Measurements from ENCODE around the gene TCOF1. TPM values are rescaled to one million over a fixed set of nuclear protein-coding genes. Genes with fewer than 3 reads are reported as not detected.

The TCOF1 gene
- total RNA-seq, 1 experiment from 2014 or later = 32.9 TPM

DNA sequence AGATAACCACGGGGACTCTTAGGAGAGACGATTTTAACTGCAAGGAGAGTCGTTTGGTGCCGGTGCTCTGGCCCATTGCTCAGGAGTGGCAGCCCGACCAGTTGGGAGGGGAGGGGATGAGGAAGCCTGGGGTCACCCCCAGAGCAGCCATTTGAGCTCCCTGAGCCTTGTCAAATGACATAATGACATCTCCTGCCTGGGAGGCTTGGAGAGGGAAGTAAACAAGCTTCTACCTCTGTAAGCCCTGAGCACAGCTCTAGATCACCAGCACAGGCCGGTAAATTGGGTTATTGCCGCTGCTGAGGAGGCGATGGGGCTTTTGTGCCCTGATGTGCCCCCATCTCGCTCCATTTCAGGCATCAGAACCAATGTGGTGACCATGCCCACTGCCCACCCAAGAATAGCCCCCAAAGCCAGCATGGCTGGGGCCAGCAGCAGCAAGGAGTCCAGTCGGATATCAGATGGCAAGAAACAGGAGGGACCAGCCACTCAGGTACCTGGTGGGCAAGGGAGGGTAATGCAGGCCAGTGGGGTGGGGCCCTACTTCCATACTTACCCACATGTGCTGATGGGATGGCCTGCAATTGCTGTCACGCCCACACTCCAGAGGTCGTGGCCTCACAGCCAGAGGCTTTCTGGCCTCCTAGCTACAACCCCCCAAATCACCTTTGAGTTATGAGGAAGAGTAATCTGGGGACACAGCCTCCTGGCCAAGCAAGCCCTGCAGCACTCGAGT lies 32.2 kb downstream of the TCOF1 start:
- DNase-seq (ENCODE audit: low spot score) = no peak

- DNase-seq (ENCODE audit: low spot score) = no peak
Observed at GRCh38 chr5:150391064-150391834, 33.8 kb downstream of the TCOF1 start.

- no peak for DNase-seq (ENCODE audit: low spot score)
Observed at GRCh38 chr5:150391986-150392385, 34.5 kb downstream of the TCOF1 start.

- DNase-seq (ENCODE audit: low spot score) = no peak
Observed at GRCh38 chr5:150392680-150393079, 35.2 kb downstream of the TCOF1 start.

DNA sequence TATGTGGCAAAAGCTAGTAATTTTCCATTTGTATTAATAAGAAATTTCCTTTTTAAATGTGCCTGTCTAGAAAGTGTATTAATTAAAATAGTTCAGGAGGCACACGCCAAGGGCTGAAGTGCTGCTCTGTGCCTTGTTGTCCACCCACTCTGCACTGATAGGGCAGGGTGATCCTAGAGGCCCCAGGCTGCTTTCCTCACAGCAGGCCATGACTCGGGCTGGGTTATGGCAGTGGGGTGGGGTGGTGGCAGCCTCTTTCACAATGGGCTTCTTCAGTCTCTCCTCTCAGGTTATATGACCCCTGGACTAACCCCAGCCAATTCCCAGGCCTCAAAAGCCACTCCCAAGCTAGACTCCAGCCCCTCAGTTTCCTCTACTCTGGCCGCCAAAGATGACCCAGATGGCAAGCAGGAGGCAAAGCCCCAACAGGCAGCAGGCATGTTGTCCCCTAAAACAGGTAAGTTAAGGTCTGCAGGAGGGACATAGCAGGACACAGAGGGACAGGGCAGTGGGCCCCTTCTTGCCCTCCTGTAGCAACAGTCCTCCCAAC lies 35.7 kb downstream of the TCOF1 start:
- DNase-seq (ENCODE audit: low spot score) = no peak

GRCh38 chr5:150394131-150394530 lies 36.6 kb downstream of the TCOF1 start:
- no peak for DNase-seq (ENCODE audit: low spot score)

- no peak for DNase-seq (ENCODE audit: low spot score)
Observed at GRCh38 chr5:150394912-150395687, 37.6 kb downstream of the TCOF1 start.

DNA sequence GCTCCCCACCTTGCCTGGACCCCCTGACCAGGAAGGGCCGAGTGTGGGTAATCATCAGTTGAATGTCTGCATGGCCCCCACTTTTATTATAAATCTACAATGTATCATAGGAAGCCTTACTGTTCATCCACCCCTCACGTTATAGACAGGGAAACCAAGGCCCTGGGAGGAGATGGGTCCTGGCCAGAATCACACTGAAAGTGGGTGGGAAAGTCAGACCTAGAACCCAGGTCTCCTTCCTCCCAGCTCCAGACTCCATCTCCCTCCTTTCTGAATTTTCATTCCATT lies 38.1 kb downstream of the TCOF1 start:
- DNase-seq (ENCODE audit: low spot score) = no peak

DNA sequence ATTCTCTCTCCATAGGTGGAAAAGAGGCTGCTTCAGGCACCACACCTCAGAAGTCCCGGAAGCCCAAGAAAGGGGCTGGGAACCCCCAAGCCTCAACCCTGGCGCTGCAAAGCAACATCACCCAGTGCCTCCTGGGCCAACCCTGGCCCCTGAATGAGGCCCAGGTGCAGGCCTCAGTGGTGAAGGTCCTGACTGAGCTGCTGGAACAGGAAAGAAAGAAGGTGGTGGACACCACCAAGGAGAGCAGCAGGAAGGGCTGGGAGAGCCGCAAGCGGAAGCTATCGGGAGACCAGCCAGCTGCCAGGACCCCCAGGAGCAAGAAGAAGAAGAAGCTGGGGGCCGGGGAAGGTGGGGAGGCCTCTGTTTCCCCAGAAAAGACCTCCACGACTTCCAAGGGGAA lies 38.8 kb downstream of the TCOF1 start:
- no peak for DNase-seq (ENCODE audit: low spot score)

- DNase-seq (ENCODE audit: low spot score) = no peak
Observed at GRCh38 chr5:150397146-150397781, 39.8 kb downstream of the TCOF1 start.

DNA sequence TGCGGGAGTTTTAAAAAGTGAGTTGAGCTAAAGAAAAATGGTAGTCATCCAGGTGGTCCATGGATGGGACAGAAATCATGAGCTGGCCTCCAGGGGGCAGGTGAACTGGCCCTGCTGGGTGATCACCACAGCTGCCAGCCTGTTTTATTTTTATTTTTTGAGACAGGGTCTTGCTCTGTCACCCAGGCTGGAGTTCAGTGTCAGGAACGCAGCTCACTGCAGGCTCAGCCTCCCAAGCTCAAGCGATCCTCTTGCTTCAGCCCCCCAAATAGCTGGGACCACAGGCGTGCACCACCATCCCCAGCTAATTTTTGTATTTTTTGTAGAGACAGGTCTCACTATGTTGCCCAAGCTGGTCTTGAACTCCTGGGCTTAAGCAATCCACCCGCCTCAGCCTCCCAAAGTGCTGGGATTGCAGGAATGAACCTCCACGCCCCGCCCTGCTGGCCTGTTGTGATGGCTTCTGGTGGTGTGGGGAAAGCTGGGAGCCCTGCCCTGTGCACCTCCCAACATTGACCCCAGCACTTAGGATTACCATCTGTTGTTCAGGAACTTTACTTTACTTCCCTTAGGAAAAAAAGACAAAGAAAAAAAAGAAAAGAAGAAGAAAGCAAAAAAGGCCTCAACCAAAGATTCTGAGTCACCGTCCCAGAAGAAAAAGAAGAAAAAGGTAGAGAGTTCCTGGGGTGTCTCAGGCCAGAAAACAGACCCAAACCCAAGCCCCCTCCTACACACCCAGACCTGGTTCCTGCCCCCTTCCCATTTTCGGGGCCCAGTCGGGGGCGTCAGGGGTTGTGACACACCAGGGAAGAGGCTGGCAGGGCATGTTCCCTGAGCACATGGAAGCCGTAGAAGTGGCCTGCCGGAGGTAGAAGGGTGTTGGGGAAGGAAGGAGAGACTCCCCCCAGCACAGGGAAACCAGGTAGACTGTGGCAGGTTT lies 40.6 kb downstream of the TCOF1 start:
- no peak for DNase-seq (ENCODE audit: low spot score)

DNA sequence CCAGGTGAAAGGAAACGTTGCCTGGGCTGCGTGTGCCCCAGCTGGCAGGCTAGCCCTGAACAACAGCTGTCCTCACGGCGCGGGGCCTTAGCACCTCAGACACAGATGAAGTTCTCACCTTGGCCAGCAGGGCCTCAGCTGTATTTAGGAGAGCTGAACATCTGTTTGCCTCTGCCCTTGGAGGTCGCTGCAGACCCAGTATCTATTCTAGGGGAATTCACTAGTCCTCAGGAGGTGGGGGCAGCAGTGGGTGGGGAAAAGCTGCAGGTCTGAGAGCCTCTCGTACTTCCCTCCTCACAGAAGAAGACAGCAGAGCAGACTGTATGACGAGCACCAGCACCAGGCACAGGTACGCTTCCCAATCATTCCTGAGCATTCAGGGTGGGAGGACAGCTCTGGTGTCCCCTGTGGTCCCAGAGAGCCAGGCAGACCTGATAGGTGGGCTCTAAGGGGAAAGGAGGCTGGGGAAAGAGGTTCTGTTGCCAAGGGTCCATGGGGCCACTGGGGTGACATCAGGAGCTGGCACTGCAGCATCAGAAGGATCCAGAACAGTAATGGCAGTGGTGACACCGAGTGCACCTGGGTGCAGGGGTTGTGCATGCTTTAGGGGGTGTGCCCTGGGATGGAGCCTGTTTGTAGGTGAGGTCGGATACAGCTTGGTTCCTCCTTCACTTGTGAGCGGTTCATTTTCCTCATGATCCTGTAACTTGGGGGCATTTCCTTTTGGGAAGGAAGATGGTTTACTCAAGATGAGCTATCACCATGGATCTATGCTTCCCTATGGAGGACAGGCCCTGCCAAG lies 41.4 kb downstream of the TCOF1 start:
- DNase-seq (ENCODE audit: low spot score) = no peak

DNA sequence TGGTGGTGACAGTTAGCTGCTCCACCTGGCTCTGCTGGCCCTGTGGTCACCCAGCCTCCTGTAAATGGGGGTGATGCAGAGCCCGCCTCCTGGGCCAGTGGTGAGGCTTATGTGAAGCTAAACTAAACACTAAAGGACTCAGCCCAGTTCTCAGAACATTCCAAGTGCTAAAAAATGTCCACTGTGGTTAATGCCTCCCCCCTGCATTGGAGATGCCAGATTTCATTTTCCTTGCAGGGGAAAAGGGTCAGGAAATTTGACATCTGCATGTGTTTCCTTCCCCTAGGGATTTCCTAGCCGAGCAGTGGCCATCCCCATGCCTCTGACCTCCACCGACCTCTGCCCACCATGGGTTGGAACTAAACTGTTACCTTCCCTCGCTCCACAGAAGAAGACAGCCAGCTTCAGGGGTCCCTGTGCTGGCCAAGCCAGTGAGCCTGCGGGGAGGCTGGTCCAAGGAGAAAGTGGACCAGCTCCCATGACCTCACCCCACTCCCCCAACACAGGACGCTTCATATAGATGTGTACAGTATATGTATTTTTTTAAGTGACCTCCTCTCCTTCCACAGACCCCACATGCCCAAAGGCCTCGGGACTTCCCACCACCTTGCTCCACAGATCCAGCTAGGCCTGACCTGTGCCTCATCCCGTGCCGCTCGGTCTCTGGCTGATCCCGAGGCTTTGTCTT lies 42.2 kb downstream of the TCOF1 start:
- DNase-seq (ENCODE audit: low spot score) = no peak

DNA sequence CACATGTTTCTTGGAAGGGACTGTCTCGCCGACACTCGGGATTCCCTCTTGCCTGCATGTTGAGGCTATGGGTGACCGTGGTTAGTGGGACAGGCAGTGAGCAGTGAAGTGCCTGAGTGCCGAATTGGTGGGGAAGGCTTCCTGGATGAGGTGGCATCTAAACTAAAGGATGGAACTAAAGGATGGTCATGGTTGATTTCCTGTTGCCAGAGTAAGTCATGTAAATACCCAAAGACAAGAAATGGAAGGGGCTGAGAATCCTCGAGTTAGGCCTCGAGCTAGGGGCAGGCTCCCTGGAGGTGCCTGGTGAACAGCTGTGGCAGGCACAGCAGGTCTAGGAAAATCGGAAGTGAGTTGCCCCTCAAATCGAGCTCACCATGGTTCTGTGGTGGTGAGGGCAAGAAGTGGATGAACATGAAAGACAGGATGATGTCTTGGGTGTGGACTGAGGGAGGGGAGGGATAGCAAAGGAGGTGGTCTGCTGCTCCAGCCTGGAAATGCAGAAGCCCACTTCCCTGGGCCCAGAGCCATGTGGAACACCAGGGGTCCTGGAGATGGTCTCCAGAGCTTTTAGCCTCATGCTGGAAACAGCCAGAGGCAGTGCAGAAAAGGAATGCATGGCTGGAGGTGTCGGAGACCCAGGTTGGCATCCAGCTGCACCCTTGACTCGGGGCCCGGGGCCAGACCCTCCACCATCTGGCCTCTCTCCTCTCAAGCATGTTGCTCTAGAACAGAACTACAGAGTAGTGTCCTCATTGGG lies 43.0 kb downstream of the TCOF1 start:
- no peak for DNase-seq (ENCODE audit: low spot score)

DNA sequence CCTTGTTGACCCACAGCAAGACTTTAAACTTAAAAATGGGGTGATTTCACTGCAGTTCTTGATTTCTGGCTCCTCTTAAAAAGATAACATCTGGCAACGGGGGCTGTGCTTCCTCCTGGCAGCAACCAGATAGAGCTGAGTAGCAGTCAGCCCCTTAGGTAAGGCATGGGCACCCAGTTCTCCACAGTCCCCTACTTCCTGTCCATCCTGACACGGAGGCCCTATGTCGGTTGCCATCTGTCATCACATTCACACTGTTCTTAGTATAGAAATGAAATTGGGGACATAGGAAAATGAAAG lies 43.5 kb downstream of the TCOF1 start:
- DNase-seq (ENCODE audit: low spot score) = no peak

GRCh38 chr5:150401376-150402228 lies 44.1 kb downstream of the TCOF1 start:
- no peak for DNase-seq (ENCODE audit: low spot score)

DNA sequence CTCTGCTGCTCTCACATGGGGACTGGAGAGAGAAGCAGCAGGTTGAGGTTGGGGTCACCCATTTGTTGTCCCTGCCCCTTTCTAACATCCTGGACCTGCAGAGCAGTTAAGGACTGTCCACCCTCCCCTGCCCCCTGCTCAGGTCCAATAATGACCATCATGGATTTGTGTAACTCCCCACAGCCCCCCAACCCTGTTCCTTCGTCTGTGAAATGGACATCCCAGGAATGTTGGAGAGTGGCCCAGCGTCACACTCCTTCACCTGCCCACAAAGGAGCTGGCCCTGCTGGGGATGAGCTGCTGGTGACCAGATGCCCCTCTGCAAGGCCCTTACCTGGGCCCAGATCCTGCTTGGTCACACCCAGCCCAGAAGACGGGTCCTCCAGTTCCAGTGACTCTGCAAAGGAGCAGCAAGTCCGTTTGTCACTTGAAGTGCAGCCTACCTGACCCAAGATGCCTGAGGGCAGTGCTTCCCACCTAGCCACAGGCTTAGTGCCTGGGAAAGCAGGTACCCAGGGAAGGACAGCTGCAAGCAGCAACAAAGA lies 44.8 kb downstream of the TCOF1 start:
- DNase-seq (ENCODE audit: low spot score) = no peak

DNA sequence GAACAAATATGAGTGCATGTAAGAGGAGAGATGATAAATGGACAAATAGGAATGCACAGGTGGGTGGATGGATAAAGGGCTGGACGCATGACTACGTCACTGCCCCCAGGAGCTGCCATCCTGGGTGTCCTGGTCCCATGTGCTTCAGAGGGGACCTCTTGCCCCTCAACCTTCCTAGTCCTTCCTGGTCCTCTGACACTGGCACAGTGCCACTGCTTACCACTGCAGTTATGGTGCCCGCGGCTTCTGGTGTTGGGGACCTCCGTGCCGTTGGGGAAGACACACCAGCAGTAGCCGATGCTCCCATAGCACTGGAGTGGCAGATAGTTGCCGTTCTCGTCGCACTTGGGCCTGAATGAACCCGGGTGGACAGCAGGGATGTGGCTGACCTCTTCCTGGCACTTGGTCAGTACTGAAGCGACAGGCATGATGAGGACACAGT lies 45.4 kb downstream of the TCOF1 start:
- no peak for DNase-seq (ENCODE audit: low spot score)

Data from H4 (cell line).